Adrenal gland (tissue), 12 donors: ENCODE measurements around the gene MYO18A. TPM values are rescaled to one million over a fixed set of nuclear protein-coding genes. Genes with fewer than 3 reads are reported as not detected.
A peak's percentile ranks its signal among the peaks of the same experiment; 100 is the strongest.

Source experiments
- DNase-seq, 7 donors: peaks; one replicate each; pipeline ENCODE4 v3.0.0-alpha.2; 2019 to 2020
- H3K27ac ChIP-seq, 5 donors: fragments of 200-600 bp; sonication (generic) in 4 of 5; 1 replicate in 3 of 5; 2 replicates in 2 of 5; pipeline versions ENCODE4 v1.5.1 to v1.8.0; 2016 to 2020; ENCODE audit warnings: mild to moderate bottlenecking in 1 of 5
- H3K27me3 ChIP-seq: fragments of 200-600 bp; 2 replicates; pipeline ENCODE4 v1.8.0; 2021
- H3K36me3 ChIP-seq, 2 donors: fragments of 200-600 bp; replicated peaks in 1 of 2; 1 replicate in 1 of 2; 2 replicates in 1 of 2; pipeline versions ENCODE4 v1.5.1 to v1.8.0; 2018 to 2022
- H3K4me1 ChIP-seq, 2 donors: fragments of 200-600 bp; replicated peaks in 1 of 2; 1 replicate in 1 of 2; 2 replicates in 1 of 2; pipeline versions ENCODE4 v1.5.1 to v1.8.0; 2018 to 2021
- H3K4me3 ChIP-seq, 4 donors: fragments of 200-600 bp; sonication (generic) in 3 of 4; one replicate each; pipeline ENCODE4 v1.5.1; 2016 to 2018
- H3K9me3 ChIP-seq, 3 donors: fragments of 200-600 bp; sonication (generic) in 1 of 3; replicated peaks in 1 of 3; 1 replicate in 2 of 3; 2 replicates in 1 of 3; pipeline versions ENCODE4 v1.5.1 to v1.8.0; 2016 to 2021
- CTCF ChIP-seq, 6 experiments: fragments of 450-650 bp in 4 of 6; fragments of 200-600 bp in 2 of 6; sonication (generic) in 1 of 6; IDR thresholded peaks; 1 replicate in 5 of 6; 2 replicates in 1 of 6; pipeline versions ENCODE4 v1.5.1 to v1.8.0; 2016 to 2021; ENCODE audit warnings: antibody characterized with exemption in 6 of 6, mild to moderate bottlenecking in 2 of 6, moderate library complexity in 1 of 6
- POLR2A ChIP-seq, 2 donors: fragments of 450-650 bp; IDR thresholded peaks; one replicate each; pipeline ENCODE4 v1.6.1; 2017; ENCODE audit warnings: antibody characterized with exemption in 2 of 2, mild to moderate bottlenecking in 2 of 2, moderate library complexity in 1 of 2
- WGBS, 4 donors: extraction: QIAGEN DNeasy Blood & Tissue Kit in 2 of 4; methylation state at CpG; one replicate each; pipeline versions ENCODE4 v1.1.5 to v1.1.7; 2013 to 2017; 5-methylcytosine and 5-hydroxymethylcytosine counted together
- intact Hi-C, 2 donors: fragments of 100-400 bp; cut with DNase I; formaldehyde crosslinking; loops; one replicate each; pipeline versions ENCODE4 v1.14.1 to v1.15.0; 2022 to 2023
- polyA plus RNA-seq, 3 donors: library from polyadenylated mRNA; stranded (reverse); fragments of 200-250 nt in 2 of 3; fragments of 350-450 nt in 1 of 3; fragmentation: Illumina TruSeq in 1 of 3; extraction: RNeasy Lipid Tissue Mini Kit (QIAGEN cat#74804) in 1 of 3; gene quantifications; one replicate each; pipeline ENCODE4 v1.2.3, GENCODE V29; 2013 to 2014
- total RNA-seq, 9 donors: library from RNA; depleted of rRNA in 4 of 9; stranded (reverse); fragments of >200 nt in 4 of 9; fragments of 120-200 nt in 1 of 9; fragmentation: NEBNext Ultra II Directional in 1 of 9; extraction: Animal tissue kit (Norgen Biotek cat#: 25700) in 1 of 9; gene quantifications; one replicate each; pipeline versions ENCODE4 v1.1.0 to v1.2.4, GENCODE V29; 2013 to 2023
- donor health status: healthy with polysubstance abuse.
- donor health status: Bipolar disorder and iron deficiency.
- donor health status: DM: yes; HTN: yes; CAD: no.
- donor health status: DM: no; HTN: no; CAD: no.
- donor health status: DM: no; HTN: no; CAD: no.
- donor health status: DM: yes; HTN: yes; CAD: no.

Gene MYO18A
- total and polyA plus RNA-seq, 12 donors, result 19.6 to 95.6 (median 40.7) TPM

- Histone ChIP-seq H3K27me3 (no peaks in the 10 kb centered on the region), H3K9me3 (no peaks in the 10 kb centered on the region), H3K4me3 (no peak overlapping the region), H3K4me1 (no peaks in the 10 kb centered on the region), H3K27ac (no peak overlapping the region), H3K36me3 (no peaks in the 10 kb centered on the region)
- no peak for TF ChIP-seq POLR2A (IDR thresholded peaks at IDR 0.05)
- no peak for TF ChIP-seq CTCF (IDR thresholded peaks at IDR 0.05)
- 87 to 89% (median 88%) methylated on average over 16 of the region's 16 CpGs for WGBS, 4 donors
- intact Hi-C loops, result no loop called here
- no peak for DNase-seq
Measured at GRCh38 chr17:29197516-29198272, 17.5 kb upstream of the MYO18A start.

GRCh38 chr17:29196769-29197515 is 16.7 kb upstream of the MYO18A start:
- Histone ChIP-seq H3K36me3 (no peaks in the 10 kb centered on the region), H3K9me3 (no peaks in the 10 kb centered on the region), H3K27me3 (no peaks in the 10 kb centered on the region), H3K4me3 (no peak overlapping the region), H3K4me1 (no peaks in the 10 kb centered on the region), H3K27ac (no peak overlapping the region)
- 77 to 100% (median 84%) methylated on average over 2 to 9 of the region's 9 CpGs for WGBS, 4 donors
- no peak for DNase-seq
- no peak for TF ChIP-seq CTCF (IDR thresholded peaks at IDR 0.05)
- TF ChIP-seq POLR2A (IDR thresholded peaks at IDR 0.05), result no peak
- intact Hi-C loops, result no loop called here

GRCh38 chr17:29195465-29196081 is 15.4 kb upstream of the MYO18A start:
- peak in 2 of 7 donors; percentile 22 to 44 for DNase-seq
- intact Hi-C loops, result no loop called here

More at GRCh38 chr17:29195465-29196081, 15.4 kb upstream of the MYO18A start:
- no peaks in the 10 kb centered on the region for H3K4me1 ChIP-seq
- no peak for TF ChIP-seq CTCF (IDR thresholded peaks at IDR 0.05)
- TF ChIP-seq POLR2A (IDR thresholded peaks at IDR 0.05), result no peak
- H3K9me3 ChIP-seq, result no peaks in the 10 kb centered on the region
- no peak overlapping the region for H3K4me3 ChIP-seq
- no peaks in the 10 kb centered on the region for H3K27me3 ChIP-seq
- peak overlapping the region in 1 of 5 donors; percentile 59 for H3K27ac ChIP-seq
- no peaks in the 10 kb centered on the region for H3K36me3 ChIP-seq
- WGBS, 4 donors, result 58 to 68% (median 64%) methylated on average over 10 of the region's 10 CpGs
